ENCODE data around the gene USP34.

Gene USP34

DNA sequence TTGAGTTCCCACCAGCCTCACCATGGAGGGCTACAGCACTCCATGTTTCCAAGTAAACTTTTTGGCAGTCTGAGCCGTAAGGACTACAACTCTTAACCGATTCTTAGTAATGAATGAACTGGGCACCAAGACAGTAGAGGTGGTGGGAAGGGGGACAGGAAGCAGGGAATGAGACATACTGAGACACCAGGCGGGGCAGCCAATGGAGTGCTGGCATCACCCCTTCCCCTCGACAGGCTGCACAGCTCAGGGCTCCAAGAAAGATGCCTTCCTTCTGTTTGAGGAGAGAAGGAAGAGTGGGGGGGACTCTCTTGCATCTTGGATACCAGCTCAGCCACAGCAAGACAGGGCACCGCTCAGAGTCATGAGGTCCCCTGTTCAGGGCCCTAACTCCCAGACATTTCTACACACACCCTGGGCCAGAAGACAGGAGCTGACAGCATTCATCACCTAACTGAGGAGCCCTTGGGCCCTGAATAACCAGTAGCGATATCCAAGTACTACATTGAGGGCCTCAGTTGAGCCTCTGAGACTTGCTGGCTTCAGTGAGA, 45.2 kb downstream of the USP34 start:
- H3K9ac ChIP-seq (ENCODE audit: low read length), result no peak overlapping the region
- no peaks in the 10 kb centered on the region for H3K9me3 ChIP-seq (replicated peaks; ENCODE audit: insufficient read depth, low read length)
- H3K9me2 ChIP-seq (replicated peaks; ENCODE audit: insufficient read depth, low read length), result no peaks in the 10 kb centered on the region
- no peaks in the 10 kb centered on the region for H3K27me3 ChIP-seq (replicated peaks; ENCODE audit: insufficient read depth, low read length)
- H3K36me3 ChIP-seq (replicated peaks; ENCODE audit: insufficient read depth, low read length), result no peaks in the 10 kb centered on the region
- peak overlapping the region; percentile 14; the same call in 1 of the 2 replicates for H3K27ac ChIP-seq (ENCODE audit: low read length)
- TF ChIP-seq EZH2phosphoT487 (IDR thresholded peaks at IDR 0.05; ENCODE audit: low read length), result no peak
- TF ChIP-seq, protein P1, sequence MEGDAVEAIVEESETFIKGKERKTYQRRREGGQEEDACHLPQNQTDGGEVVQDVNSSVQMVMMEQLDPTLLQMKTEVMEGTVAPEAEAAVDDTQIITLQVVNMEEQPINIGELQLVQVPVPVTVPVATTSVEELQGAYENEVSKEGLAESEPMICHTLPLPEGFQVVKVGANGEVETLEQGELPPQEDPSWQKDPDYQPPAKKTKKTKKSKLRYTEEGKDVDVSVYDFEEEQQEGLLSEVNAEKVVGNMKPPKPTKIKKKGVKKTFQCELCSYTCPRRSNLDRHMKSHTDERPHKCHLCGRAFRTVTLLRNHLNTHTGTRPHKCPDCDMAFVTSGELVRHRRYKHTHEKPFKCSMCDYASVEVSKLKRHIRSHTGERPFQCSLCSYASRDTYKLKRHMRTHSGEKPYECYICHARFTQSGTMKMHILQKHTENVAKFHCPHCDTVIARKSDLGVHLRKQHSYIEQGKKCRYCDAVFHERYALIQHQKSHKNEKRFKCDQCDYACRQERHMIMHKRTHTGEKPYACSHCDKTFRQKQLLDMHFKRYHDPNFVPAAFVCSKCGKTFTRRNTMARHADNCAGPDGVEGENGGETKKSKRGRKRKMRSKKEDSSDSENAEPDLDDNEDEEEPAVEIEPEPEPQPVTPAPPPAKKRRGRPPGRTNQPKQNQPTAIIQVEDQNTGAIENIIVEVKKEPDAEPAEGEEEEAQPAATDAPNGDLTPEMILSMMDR (IDR thresholded peaks at IDR 0.05; ENCODE audit: low read length), result no peak
- no peak for TF ChIP-seq EZH2 (optimal IDR thresholded peaks at IDR 0.05; ENCODE audit: low read depth, low read length)
- no peak overlapping the region for H3K4me3 ChIP-seq (ENCODE audit: low read length)
- peaks cover 5% of the 10 kb centered on the region for H3F3A ChIP-seq (ENCODE audit: insufficient read depth, low read length)
- peaks cover 33% of the 10 kb centered on the region for H4K20me1 ChIP-seq (ENCODE audit: insufficient read depth, low read length)
- no peak overlapping the region for H3K4me2 ChIP-seq (ENCODE audit: low read depth, low read length)
- H2AFZ ChIP-seq (ENCODE audit: low read length), result no peak overlapping the region
- DNase-seq, result no peak
- H3K4me1 ChIP-seq (ENCODE audit: low read length), result peaks cover 10% of the 10 kb centered on the region
- H3K79me2 ChIP-seq (ENCODE audit: low read length), result peaks cover 99% of the 10 kb centered on the region

- H3K9ac ChIP-seq (ENCODE audit: low read length), result no peak overlapping the region
- peaks cover 42% of the 10 kb centered on the region for H4K20me1 ChIP-seq (ENCODE audit: insufficient read depth, low read length)
- H3K9me3 ChIP-seq (replicated peaks; ENCODE audit: insufficient read depth, low read length), result no peaks in the 10 kb centered on the region
- peaks cover 14% of the 10 kb centered on the region for H3F3A ChIP-seq (ENCODE audit: insufficient read depth, low read length)
- H3K79me2 ChIP-seq (ENCODE audit: low read length), result peaks cover 96% of the 10 kb centered on the region
- no peak overlapping the region for H2AFZ ChIP-seq (ENCODE audit: low read length)
- H3K4me2 ChIP-seq (ENCODE audit: low read depth, low read length), result no peak overlapping the region
- H3K4me3 ChIP-seq (ENCODE audit: low read length), result no peak overlapping the region
- H3K4me1 ChIP-seq (ENCODE audit: low read length), result peaks cover 16% of the 10 kb centered on the region
- H3K27me3 ChIP-seq (replicated peaks; ENCODE audit: insufficient read depth, low read length), result no peaks in the 10 kb centered on the region
- H3K27ac ChIP-seq (ENCODE audit: low read length), result no peak overlapping the region
- H3K36me3 ChIP-seq (replicated peaks; ENCODE audit: insufficient read depth, low read length), result no peaks in the 10 kb centered on the region
- TF ChIP-seq EZH2phosphoT487 (IDR thresholded peaks at IDR 0.05; ENCODE audit: low read length) (no peak), EZH2 (optimal IDR thresholded peaks at IDR 0.05; ENCODE audit: low read depth, low read length) (no peak)
- TF ChIP-seq, protein P1 (IDR thresholded peaks at IDR 0.05; ENCODE audit: low read length), result no peak
- H3K9me2 ChIP-seq (replicated peaks; ENCODE audit: insufficient read depth, low read length), result no peaks in the 10 kb centered on the region
- no peak for DNase-seq
These were observed 47.2 kb downstream of the USP34 start for GRCh38 chr2:61423714-61424113.

- no peak overlapping the region for H2AFZ ChIP-seq (ENCODE audit: low read length)
- H4K20me1 ChIP-seq (ENCODE audit: insufficient read depth, low read length), result peaks cover 39% of the 10 kb centered on the region
- H3K27ac ChIP-seq (ENCODE audit: low read length), result no peak overlapping the region
- H3K27me3 ChIP-seq (replicated peaks; ENCODE audit: insufficient read depth, low read length), result no peaks in the 10 kb centered on the region
- H3K9me3 ChIP-seq (replicated peaks; ENCODE audit: insufficient read depth, low read length), result no peaks in the 10 kb centered on the region
- peaks cover 13% of the 10 kb centered on the region for H3K4me1 ChIP-seq (ENCODE audit: low read length)
- no peak overlapping the region for H3K4me2 ChIP-seq (ENCODE audit: low read depth, low read length)
- peaks cover 88% of the 10 kb centered on the region for H3K79me2 ChIP-seq (ENCODE audit: low read length)
- no peak overlapping the region for H3K9ac ChIP-seq (ENCODE audit: low read length)
- H3K9me2 ChIP-seq (replicated peaks; ENCODE audit: insufficient read depth, low read length), result no peaks in the 10 kb centered on the region
- H3K4me3 ChIP-seq (ENCODE audit: low read length), result no peak overlapping the region
- no peaks in the 10 kb centered on the region for H3K36me3 ChIP-seq (replicated peaks; ENCODE audit: insufficient read depth, low read length)
- DNase-seq, result no peak
- TF ChIP-seq EZH2phosphoT487 (IDR thresholded peaks at IDR 0.05; ENCODE audit: low read length) (no peak), EZH2 (optimal IDR thresholded peaks at IDR 0.05; ENCODE audit: low read depth, low read length) (no peak)
- TF ChIP-seq, protein P1 (IDR thresholded peaks at IDR 0.05; ENCODE audit: low read length), result no peak
- peaks cover 12% of the 10 kb centered on the region for H3F3A ChIP-seq (ENCODE audit: insufficient read depth, low read length)
These were observed 49.3 kb downstream of the USP34 start for GRCh38 chr2:61421611-61422010.

All from MM.1S (cell line).